GOT3 (cell line): ENCODE measurements around the gene USP15.
"Not testable (repeated sequence)": the region's sequence is repeated elsewhere in the genome, so short reads cannot be mapped to it uniquely, and the experiment has no call there.

Experiments
- DNase-seq: peaks from one replicate; lab custom pipeline; 2025; ENCODE audit warnings: mixed read lengths; lab: John Stamatoyannopoulos, UW

Gene USP15

DNA sequence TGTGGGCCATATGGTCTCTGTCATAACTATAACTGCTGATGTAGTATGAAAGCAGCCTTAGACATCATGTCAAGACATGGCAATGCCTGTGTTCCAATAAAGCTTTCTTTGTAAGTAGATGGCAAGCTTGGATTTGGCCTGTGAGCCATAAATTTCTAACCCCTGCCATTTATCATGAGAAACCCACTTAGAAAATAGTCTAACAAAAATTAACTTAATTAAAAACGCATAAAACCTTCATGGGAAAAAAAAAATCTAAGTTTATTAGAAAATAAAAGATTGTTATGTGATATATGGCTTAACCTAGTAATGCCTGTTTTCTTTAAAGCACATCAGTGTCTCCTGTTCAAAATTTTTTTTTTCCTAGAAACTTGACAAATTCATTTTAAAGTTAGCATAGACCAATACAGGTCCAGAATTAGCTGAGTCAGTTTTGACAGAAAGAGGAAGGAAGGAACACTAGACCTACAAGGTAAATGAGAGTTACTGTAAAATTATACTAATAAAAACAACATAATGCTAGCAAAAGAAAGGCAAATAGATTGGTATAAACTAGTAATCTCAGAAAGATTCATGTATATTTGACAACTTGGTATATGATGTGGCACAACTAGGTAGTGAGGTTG lies 68.2 kb downstream of the USP15 start:
- DNase-seq, result no peak

DNA sequence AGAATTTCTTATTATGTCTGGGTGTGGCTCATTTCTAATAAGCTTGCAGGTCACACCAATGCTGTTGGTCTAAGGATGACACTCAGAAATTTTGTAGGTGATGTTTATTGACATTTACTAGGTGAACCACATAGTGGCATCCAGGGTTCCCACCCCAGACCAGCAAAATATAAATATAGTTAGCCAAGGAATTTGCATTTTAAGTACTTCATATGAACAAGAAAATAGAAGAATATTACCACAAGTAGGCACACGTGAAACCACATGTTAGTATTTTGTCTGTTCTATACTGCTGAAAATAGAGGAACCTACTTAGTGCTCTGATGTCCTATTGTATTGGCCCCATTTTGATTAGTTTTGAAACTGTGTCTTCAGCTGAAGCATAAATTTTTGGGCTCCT lies 71.1 kb downstream of the USP15 start:
- DNase-seq, result no peak

DNA sequence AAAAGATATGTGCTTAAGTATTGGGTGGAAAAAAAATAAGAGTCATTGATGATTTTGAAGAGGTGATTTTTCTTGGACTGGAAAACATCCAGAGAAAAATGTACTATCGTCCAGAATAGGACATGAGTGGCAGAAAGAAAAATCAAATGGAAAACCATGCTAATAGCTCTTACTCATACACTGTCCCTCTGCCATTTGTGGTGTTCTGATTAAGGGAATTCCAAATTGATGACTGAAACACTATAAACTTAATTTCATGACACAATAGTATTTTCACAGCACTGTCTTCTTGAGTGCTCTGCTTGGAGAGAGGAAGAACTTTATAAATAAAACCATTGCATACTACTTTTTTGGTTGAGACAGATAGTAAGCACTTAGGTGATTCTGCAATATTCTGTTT lies 72.4 kb downstream of the USP15 start:
- no peak for DNase-seq

DNA sequence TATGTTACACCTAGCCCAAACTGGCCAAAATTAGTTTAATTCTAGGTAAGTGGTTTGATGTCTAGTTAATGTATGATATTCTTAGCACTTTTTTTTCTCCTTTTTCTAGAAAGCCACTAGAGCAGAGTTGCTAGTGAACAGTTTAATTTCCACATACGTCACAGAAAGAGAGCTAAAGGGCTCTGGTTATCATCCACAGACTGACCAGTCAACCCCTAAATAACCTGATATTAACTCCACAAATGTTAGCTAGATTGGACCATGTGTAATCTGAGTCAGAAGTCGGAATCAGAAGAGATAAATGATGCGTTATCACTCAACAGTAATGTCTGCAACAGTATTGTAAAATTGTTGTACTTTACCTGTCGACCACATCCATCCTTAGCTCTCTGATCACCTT lies 74.9 kb downstream of the USP15 start:
- DNase-seq, result no peak

DNA sequence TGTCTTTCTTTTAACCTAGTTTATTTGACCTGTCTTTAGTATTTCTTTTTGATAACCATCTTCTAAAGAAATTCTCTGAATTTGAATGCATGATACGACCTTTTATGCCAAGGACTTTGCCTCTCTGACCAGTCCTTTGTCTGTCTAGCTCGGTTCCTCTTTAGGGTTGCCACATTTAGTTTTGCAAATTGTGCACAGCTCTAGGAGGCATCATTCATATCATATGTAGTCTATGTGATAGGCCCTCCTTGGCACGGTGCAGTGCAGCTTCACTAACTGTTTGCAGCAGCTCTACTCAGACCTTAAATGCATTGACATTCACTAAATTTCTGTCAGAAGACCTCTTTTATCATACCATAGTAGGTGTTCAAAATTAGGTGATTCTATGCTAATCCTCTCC lies 75.6 kb downstream of the USP15 start:
- no peak for DNase-seq

DNA sequence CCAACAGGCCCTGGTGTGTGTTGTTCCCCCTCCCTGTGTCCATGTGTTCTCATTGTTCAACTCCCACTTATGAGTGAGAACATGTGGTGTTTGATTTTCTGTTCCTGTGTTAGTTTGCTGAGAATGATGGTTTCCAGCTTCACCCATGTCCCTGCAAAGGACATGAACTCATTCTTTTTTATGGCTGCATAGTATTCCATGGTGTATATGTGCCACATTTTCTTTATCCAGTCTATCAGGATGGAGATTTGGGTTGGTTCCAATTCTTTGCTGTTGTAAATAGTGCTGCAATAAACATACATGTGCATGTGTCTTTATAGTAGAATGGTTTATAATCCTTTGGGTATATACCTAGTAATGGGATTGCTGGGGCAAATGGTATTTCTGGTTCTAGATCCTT lies 77.4 kb downstream of the USP15 start:
- not testable (repeated sequence) for DNase-seq

DNA sequence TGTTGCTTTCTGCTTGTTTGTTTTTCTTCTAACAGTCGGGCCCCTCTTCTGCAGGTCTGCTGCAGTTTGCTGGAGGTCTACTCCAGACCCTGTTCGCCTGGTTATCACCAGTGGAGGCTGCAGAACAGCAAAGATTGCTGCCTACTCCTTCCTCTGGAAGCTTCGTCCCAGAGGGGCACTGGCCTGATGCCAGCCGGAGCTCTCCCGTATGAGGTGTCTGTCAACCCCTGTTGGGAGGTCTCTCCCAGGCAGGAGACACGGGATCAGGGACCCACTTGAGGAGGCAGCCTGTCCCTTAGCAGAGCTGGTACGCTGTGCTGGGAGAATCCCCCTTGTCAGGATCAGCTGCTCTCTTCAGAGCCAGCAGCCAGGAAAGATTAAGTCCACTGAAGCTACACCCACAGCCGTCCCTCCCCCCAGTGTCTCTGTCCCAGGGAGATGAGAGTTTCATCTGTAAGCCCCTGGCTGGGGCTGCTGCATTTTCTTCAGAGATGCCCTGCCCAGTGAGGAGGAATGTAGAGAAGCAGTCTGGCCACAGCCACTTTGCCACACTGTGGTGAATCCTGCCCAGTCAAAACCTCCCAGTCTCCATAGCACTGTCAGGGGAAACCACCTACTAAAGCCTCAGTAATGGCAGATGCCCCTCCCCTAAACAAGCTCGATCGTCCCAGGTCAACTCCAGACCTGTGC lies 82.6 kb downstream of the USP15 start:
- DNase-seq, result not testable (repeated sequence)

DNA sequence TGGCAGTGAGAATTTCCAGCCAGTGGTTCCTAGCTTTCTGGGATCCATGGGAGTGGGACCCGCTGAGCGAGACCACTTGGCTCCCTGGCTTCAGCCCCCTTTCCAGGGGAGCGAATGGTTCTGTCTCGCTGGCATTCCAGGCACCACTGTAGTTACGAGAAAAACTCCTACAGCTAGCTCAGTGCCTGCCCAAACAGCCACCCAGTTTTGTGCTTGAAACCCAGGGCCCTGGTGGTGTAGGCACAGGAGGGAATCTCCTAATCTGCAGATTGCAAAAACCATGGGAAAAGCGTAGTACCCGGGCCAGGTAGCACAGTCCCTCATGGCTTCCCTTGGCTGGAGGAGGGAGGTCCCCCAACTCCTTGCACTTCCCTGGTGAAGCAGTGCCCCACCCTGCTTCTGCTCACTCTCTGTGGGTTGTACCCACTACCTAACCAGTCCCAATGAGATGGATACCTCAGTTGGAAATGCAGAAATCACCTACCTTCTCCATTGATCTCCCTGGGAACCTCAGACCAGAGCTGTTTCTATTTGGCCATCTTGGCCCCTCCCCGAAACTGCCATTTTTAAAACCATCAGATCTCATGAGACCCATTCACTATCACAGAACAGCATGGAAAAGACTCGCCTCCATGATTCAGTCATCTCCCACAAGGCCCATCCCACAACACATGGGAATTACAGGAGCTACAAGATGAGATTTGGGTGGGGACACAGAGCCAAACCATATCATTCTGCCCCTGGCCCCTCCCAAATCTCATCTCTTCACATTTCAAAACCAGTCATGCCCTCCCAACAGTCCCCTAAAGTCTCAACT lies 83.3 kb downstream of the USP15 start:
- DNase-seq, result not testable (repeated sequence)

DNA sequence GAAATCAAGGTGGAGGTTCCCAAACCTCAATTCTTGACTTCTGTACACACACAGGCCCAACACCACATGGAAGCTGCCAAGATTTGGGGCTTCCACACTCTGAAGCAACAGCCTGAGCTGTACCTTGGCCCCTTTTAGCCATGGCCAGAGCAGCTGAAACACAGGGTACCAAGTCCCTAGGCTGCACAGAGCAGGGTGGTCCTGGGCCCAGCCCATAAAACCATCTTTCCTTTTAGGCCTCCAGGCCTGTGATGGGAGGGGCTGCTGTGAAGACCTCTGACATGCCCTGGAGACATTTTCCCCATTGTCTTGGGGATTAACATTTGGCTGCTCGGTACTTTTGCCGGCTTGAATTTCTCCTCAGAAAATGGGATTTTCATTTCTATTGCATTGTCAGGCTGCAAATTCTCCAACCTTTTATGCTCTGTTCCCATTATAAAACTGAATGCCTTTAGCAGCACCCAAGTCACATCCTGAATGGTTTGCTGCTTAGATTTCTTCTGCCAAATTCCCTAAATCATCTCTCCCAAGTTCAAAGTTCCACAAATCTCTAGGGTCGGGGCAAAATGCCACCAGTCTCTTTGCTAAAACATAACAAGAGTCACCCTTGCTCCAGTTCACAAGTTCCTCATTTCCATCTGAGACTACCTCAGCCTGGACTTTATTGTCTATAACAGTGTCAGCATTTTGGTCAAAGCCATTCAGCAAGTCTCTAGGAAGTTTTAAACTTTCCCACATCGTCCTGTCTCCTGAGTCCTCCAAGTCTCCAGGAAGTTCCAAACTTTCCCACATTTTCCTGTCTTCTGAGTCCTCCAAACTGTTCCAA lies 84.7 kb downstream of the USP15 start:
- not testable (repeated sequence) for DNase-seq

DNA sequence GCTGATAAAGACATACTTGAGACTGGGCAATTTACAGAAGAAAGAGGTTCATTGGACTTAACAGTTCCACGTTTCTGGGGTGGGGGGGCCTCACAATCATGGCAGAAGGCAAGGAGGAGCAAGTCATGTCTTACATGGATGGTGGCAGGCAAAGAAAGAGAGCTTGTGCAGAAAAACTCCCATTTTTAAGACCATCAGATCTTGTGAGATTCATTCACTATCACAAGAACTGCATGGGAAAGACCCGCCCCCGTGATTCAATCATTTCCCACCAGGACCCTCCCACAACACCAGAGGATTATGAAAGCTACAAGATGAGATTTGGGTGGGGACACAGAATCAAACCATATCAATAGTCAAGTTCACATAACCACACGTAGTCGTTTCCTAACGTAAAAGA lies 85.5 kb downstream of the USP15 start:
- DNase-seq, result no peak

DNA sequence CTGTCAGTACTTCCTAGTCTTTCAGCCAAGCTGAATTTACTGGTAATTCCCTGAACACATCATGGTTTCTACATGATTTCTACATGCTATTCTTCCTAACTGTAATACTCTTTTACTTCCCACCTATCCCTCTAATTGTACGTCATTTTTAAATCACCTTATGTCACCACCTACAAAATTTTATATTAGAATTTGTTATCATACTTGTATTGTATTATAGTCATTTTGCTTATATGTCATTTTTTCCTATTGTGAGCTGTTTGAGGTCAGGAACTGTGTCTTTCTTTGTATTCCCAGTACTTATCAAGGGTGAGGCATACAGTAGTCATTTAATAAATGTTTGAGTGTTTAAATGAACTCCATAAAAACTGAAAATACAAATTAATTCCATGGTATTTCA lies 86.6 kb downstream of the USP15 start:
- DNase-seq, result no peak

DNA sequence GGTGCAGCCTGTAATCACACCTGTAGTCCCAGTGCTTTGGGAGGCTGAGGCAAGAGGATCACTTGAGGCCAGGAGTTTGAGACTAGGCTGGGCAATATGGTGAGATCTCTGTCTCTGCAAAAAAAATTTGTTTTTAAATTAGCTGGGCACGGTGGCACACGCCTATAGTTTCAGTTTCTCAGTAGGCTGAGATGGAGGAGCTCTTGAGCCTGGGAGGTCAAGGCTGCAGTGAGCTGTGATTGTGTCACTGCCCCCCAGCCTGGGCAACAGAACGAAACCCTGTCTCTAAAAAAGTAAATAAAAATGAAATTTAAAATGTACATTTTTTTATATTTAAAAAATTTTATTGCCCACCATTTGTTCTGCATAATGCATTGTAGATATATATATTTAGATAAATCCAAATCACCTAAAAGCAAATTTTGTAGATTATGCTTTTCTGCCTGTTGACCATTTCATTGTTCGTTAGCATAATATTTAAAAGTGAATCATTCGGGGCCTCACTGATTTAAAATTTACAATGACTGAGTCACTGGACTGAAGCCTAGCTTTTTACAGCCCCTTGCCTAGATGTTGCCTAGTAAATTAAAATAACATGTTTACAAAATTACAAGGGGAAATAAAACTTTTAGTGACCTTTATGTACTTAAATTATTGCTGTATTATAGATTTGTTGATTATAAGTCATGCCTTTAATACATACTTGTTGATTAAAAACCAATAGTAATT lies 87.9 kb downstream of the USP15 start:
- DNase-seq, result no peak

DNA sequence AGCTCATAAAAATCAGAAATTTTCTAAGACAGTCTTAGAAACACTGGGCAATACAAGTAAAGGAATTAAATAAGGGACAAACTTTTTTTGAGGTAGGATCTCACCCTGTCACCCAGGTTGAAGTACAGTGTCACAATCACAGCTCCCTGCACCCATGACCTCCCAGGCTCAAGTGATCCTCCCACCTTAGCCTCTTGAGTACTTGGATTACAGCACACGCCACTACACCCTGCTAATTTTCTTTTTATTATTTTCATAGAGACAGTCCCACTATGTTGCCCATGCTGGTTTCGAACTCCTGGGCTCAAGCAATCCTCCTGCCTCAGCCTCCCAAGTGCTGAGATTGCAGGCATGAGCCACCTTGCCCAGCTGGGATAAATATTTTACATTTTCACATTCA lies 90.3 kb downstream of the USP15 start:
- DNase-seq, result no peak

DNA sequence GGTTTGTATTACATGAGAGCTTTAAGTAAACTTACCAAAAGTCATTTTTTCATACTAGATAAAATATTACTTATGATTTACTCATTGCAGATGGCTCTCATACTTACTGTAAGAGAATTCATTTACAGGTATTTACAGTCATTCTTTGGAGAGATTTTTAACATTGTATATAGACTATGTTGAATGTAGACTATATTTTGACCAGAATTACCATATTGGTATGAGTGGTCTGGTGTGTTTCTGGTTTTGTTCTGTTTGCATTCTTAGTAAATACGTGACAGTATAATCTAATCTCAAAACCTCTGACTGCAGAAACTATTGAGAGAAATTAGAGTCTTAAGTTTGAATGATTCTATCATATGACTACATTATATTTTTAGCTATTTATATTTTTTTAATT lies 91.1 kb downstream of the USP15 start:
- DNase-seq, result no peak

DNA sequence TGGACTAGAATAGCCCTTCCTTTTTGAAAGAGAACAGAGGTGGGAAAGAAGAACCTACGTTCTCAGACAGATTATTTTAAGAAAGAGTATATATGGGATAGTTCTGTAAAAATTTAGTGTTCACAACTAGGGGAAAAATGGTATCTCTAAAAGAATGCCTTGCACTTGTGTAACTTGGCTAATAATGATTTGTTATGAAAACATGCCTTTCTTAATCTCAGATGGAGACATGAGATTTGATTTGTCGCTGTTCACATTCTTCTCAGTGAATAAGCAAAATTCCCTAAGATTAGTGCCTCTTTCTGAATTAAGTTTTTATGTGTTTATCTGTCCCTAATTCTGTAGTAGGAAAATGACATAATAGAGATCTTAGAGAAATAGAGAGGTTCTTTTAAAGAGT lies 100.8 kb downstream of the USP15 start:
- DNase-seq, result no peak

DNA sequence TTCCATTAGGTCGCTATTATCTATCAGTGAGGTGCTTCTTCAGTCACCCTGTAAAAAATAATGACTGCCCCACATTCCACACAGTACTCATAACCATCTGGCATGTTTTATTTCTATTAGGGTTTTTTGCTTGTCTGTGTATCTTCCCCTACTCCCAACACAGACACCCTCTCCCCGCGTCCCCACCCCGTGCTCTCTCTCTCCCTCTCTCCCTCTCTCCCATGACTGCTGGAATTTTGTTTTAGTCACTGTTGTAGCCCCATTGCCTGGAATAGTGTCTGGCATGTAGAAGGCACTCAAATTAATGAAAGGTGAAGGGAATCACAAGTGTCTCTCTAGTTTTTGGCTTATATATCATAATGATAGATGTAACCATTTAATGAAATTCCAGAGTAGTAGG lies 103.3 kb downstream of the USP15 start:
- DNase-seq, result no peak

DNA sequence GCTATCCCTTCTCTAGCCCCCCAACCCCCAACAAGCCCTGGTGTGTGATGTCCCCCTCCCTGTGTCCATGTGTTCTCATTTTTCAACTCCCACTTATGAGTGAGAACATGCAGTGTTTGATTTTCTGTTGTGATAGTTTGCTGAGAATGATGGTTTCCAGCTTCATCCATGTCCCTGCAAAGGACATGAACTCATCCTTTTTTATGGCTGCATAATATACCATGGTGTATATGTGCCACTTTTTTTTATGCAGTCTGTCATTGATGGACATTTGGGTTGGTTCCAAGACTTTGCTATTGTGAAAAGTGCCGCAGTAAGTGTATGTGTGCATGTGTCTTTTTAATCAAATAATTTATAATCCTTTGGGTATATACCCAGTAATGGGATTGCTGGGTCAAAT lies 104.5 kb downstream of the USP15 start:
- DNase-seq, result not testable (repeated sequence)

DNA sequence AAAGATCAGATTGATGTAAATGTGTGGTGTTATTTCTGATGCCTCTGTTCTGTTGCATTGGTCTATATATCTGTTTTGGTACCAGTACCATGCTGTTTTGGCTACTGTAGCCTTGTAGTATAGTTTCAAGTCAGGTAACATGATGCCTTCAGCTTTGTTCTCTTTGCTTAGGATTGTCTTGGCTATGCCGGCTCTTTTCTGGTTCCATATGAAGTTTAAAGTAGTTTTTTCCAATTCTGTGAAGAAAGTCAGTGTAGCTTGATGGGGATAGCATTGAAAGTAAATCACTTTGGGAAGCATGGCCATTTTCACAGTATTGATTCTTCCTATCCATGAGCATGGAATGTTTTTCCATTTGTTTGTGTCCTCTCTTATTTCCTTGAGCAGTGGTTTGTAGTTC lies 105.6 kb downstream of the USP15 start:
- DNase-seq, result not testable (repeated sequence)

DNA sequence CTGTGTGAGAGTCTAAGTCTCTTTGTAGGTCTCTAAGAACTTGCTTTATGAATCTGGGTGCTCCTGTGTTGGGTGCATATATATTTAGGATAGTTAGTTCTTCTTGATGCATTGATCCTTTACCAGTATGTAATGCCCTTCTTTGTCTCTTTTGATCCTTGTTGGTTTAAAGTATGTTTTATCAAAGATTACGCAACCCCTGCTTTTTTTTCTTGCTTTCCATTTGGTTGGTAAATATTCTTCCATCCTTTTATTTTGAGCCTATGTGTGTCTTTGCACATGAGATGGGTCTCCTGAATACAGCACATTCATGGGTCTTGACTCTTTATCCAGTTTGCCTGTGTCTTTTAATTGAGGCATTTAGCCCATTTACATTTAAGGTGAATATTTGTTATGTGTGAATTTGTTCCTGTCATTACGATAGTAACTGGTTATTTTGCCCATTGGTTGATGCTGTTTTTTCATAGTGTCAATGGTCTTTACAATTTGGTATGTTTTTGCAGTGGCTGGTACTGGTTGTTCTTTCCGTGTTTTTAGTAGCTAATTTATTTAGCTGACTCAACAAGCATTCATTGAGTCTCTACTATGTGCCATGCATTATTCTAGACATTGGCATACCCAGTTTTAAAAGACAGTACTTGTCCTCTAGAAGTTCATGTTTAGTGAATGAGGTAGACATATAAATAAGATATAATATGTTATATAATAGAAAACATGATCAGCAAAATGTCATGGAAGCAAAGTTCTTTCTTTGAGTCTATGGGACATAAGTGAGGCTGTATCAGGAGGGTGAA lies 108.4 kb downstream of the USP15 start:
- DNase-seq, result not testable (repeated sequence)

DNA sequence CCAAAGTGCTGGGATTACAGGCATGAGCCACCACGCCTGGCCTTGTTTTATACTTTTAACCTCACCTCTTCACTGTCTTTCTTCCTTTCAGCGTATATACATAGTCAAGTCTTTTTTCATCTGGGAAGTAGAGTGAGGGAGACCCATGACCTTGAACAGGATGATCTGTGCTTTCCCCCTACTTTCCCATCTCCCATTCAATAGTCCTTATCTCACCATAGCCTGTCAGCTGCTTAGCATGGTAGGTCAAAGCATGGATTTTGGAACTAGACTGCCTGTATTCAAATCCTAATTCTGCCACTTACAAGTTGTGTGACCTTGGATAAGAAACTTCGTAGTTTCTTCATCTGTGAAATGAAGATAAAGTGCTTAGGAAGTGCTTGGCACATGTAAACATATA lies 110.0 kb downstream of the USP15 start:
- DNase-seq, result no peak

DNA sequence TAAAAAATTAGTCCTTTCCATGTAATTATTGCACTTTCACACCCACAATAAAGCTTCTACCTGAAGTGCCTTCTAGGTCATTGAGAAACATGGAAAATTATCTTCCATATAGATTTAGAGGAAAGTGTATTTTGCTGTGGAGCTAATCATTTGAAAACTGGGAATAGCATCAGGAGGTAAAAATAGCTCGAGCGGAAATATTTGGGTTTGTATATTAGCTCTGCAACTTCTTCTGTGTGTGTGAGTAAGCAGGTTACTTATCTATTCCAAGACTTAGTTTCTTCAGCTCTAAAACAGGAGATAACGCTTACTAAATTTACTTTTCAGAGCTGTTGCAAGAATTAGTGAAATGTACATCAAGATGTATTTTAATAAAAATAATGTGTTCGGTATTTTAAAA lies 111.5 kb downstream of the USP15 start:
- DNase-seq, result no peak
